Measurements from ENCODE around the gene SVOPL.

The SVOPL gene

GRCh38 chr7:138657854-138658386 is 43.2 kb downstream of the SVOPL start:
- TF ChIP-seq GATA2 (IDR thresholded peaks at IDR 0.05; ENCODE audit: low read depth, low read length) (no peak), GATA3 (IDR thresholded peaks at IDR 0.05; ENCODE audit: low read depth, low read length) (no peak)

GRCh38 chr7:138656952-138657351 is 44.2 kb downstream of the SVOPL start:
- TF ChIP-seq GATA2 (IDR thresholded peaks at IDR 0.05; ENCODE audit: low read depth, low read length) (no peak), GATA3 (IDR thresholded peaks at IDR 0.05; ENCODE audit: low read depth, low read length) (no peak)

DNA sequence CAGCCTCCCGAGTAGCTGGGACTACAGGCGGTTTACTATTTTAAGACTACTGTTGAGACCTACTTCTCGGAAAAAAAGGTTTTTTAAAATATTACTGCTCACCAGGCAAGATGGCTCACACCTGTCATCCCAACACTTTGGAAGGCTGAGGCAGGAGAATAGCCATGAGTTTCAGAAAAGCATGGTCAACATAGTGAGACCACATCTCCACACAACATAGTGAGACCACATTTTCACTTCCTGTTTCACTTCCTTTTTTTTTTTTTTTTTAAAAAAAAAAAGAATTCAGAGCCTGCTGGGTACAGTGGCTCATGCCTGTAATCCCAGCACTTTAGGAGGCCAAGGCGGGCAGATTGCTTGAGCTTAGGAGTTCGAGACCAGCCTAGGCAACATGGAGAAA is 46.5 kb downstream of the SVOPL start:
- TF ChIP-seq GATA3 (IDR thresholded peaks at IDR 0.05; ENCODE audit: low read depth, low read length) (no peak), GATA2 (IDR thresholded peaks at IDR 0.05; ENCODE audit: low read depth, low read length) (no peak)

GRCh38 chr7:138649506-138649905 is 51.7 kb downstream of the SVOPL start:
- TF ChIP-seq GATA3 (IDR thresholded peaks at IDR 0.05; ENCODE audit: low read depth, low read length) (no peak), GATA2 (IDR thresholded peaks at IDR 0.05; ENCODE audit: low read depth, low read length) (no peak)

DNA sequence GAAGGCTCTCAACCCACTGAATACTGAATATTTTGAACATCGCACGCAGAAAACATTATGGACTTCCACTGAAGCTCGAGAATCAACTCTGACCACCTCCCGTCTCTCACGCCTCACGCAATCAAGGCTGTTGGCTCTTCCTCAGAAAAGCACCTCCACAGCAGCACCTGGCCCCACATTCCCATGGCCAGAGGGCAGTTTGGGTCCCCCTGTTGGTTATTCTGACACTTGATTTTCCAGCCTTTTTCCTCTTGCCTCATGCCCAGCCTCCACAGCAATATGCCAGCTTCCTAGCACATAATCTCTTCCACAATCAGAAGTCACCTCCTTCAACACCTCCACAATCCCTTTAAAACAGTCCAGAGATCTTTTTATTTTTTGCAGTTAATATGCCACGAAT is 55.9 kb downstream of the SVOPL start:
- TF ChIP-seq GATA2 (IDR thresholded peaks at IDR 0.05; ENCODE audit: low read depth, low read length), result no peak
- TF ChIP-seq GATA3 (IDR thresholded peaks at IDR 0.05; ENCODE audit: low read depth, low read length), result no peak

GRCh38 chr7:138632826-138633602 is 68.1 kb downstream of the SVOPL start:
- TF ChIP-seq GATA2 (IDR thresholded peaks at IDR 0.05; ENCODE audit: low read depth, low read length) (no peak), GATA3 (IDR thresholded peaks at IDR 0.05; ENCODE audit: low read depth, low read length) (no peak)

GRCh38 chr7:138632384-138632783 is 68.8 kb downstream of the SVOPL start:
- TF ChIP-seq GATA2 (IDR thresholded peaks at IDR 0.05; ENCODE audit: low read depth, low read length), result no peak

DNA sequence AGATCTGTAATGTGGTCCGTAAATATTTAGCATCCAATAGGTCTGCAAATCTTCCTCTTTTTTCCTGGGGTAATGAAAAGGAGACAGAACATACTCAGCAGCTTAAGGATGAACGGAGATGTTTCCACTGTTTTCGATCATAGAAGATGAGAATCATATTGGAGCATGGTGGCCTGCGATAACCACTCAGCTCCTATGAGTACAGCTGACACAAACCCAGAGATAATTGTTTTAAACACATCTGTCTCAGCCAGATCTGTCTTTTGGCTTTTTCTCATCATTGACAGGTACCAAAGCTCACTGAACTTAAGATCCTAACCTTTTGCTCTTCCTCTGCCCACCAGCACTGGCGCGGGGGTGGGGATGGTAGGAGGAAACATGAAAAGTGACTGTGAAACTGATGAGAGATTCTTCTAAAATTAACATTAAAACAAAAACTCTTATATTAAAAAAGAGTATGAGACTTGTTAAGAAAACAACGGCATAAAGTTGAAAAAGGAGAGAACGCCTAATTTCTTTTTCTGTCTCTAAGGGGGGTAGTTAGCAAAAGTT is 71.0 kb downstream of the SVOPL start:
- TF ChIP-seq GATA3 (IDR thresholded peaks at IDR 0.05; ENCODE audit: low read depth, low read length) (no peak), GATA2 (IDR thresholded peaks at IDR 0.05; ENCODE audit: low read depth, low read length) (no peak)

GRCh38 chr7:138627361-138627760 is 73.8 kb downstream of the SVOPL start:
- no peak for TF ChIP-seq GATA3 (IDR thresholded peaks at IDR 0.05; ENCODE audit: low read depth, low read length)
- TF ChIP-seq GATA2 (IDR thresholded peaks at IDR 0.05; ENCODE audit: low read depth, low read length), result no peak

DNA sequence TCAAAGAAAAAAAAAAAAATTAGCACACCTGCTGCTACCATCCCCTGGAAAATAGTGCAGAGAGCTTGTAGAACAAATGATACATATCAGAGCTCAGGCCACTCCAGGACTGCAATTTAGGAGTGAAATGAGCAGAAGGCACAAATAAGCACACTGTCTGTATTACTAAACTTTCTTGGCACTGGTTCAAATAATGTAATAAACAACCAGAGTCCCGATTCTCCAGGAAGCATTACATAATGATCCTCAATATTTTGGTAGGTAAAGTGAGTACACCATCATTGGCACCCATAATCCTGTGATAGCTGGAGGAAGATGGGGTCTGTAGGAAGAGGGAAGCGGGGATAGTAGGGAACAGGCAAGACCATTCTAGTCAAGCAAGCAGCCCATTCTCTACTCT is 74.3 kb downstream of the SVOPL start:
- TF ChIP-seq GATA3 (IDR thresholded peaks at IDR 0.05; ENCODE audit: low read depth, low read length) (no peak), GATA2 (IDR thresholded peaks at IDR 0.05; ENCODE audit: low read depth, low read length) (no peak)

- TF ChIP-seq GATA2 (IDR thresholded peaks at IDR 0.05; ENCODE audit: low read depth, low read length), result no peak
- no peak for TF ChIP-seq GATA3 (IDR thresholded peaks at IDR 0.05; ENCODE audit: low read depth, low read length)
These were observed 75.3 kb downstream of the SVOPL start for GRCh38 chr7:138625849-138626230.

GRCh38 chr7:138625084-138625848 is 75.9 kb downstream of the SVOPL start:
- TF ChIP-seq GATA3 (IDR thresholded peaks at IDR 0.05; ENCODE audit: low read depth, low read length) (no peak), GATA2 (IDR thresholded peaks at IDR 0.05; ENCODE audit: low read depth, low read length) (no peak)

- TF ChIP-seq GATA2 (IDR thresholded peaks at IDR 0.05; ENCODE audit: low read depth, low read length) (no peak), GATA3 (IDR thresholded peaks at IDR 0.05; ENCODE audit: low read depth, low read length) (no peak)
These were observed 78.3 kb downstream of the SVOPL start for GRCh38 chr7:138622841-138623240.

GRCh38 chr7:138618933-138619332 is 82.2 kb downstream of the SVOPL start:
- TF ChIP-seq GATA2 (IDR thresholded peaks at IDR 0.05; ENCODE audit: low read depth, low read length), result no peak
- TF ChIP-seq GATA3 (IDR thresholded peaks at IDR 0.05; ENCODE audit: low read depth, low read length), result no peak
